ENCODE measurements around the gene AGAP5. TPM values are rescaled to one million over a fixed set of nuclear protein-coding genes. Genes with fewer than 3 reads are reported as not detected.

The AGAP5 gene
- total RNA-seq, result 0.81 and 4.0 TPM in 2 replicates

DNA sequence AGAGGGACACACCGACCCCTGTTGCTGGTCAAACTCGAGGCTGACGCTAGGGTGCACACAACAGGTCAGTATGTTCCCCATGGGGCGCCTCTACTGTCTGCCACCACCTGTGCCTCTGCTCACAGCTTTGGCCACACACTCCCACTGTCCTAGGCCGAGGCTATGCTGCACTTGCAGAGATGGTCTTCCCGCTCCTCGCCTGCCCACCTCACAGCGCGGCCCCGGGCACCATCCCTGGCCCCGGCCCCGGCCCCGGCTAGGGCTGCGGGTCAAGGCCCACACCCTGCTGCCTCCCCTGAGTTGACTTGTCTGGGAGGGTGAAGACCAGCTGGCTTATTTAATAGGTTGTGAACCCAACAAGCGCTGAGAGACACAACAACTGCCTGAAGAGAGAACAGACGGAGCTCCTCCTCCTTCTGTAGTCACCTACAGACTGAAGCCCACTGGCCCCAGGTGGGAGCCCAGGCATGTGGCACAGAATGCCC lies at the start of gene AGAP5:
Gene AGAP5 (minus strand): TSS at position 435 of the 485 bp plus-strand sequence. CDS start 354 bp downstream, at position 81.

GRCh38 chr10:73743905-73744663 lies 46.2 kb upstream of the AGAP5 start, which contains the start of gene SEC24C:
Gene SEC24C (plus strand): TSS chr10:73744372. CDS start chr10:73746833, 2,461 bp downstream.

DNA sequence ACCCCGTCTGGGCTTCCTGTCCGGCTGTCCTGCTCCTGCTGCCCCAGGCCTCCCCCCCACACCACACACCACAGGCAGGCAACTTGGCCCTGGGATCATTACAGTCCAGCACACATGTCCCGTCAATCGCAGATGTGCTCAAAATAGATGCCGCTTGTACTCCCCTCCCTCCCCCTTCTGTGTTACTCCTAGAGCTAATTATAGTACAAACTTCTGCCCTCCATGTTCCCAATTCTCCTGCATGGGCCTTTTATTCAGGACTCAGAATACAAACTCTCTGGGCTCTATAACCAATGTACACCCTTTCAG lies 42.0 kb downstream of the AGAP5 start, which contains the start of gene SYNPO2L:
Gene SYNPO2L (minus strand): TSS at position 40 of the 309 bp plus-strand sequence. CDS start 107 bp downstream, outside the sequence.

DNA sequence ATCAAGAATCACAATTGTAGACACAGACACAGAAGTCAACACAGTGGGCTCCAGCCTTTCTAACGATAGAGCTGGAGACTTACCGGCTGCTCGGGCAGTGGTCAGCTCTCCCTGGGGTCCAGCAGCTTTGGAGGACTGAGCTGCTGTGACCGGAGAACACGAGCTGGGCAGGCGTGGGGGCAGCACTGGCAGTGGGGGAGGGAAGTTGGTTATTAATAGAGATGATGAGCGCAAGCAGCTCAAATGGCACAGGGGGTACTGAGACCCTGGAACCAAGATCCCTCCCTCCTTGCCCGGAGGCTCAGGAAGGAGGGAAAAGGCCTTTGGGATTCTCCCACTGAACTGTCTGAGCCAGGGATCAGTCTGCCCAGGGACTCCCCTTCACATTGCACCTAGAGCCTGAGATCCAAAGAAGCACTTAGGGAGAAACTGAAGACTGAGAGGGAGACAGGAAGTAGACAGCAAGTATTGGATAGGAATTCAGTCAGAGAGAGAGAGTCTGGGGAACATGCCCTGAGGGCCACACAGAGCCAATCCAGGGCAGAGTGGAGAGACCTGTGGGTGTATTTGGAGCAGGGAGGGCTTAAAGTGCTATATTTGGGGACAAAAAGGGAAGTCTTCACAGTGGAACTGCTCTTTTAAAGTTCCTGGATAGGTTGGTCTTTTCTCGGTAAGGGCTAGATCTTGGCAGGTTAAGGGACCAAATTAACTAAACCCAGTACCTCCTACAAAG lies 56.4 kb downstream of the AGAP5 start, which contains the start of gene MYOZ1:
Gene MYOZ1 (minus strand): TSS at position 147 of the 733 bp plus-strand sequence. CDS start 1,457 bp downstream, outside the sequence.

Other genes starting within 250 kb of the AGAP5 start
- 10.5 and 22.8 TPM in 2 replicates for gene PPP3CB, start 202.1 kb downstream of the AGAP5 start, total RNA-seq
- 6.5 and 15.8 TPM in 2 replicates for gene USP54, start 106.8 kb downstream of the AGAP5 start, total RNA-seq
- not detected in 2 replicates for gene MYOZ1, start 56.6 kb downstream of the AGAP5 start, total RNA-seq
- gene SYNPO2L, start 42.1 kb downstream of the AGAP5 start, total RNA-seq, result under 0.01 TPM in 1 of 2 replicates, not detected in the other
- 46.6 and 115 TPM in 2 replicates for gene SEC24C, start 46.3 kb upstream of the AGAP5 start, total RNA-seq
- 19.6 and 23.0 TPM in 2 replicates for gene CHCHD1, start 83.9 kb upstream of the AGAP5 start, total RNA-seq
- gene ZSWIM8, start 87.5 kb upstream of the AGAP5 start, total RNA-seq, result 31.6 and 71.6 TPM in 2 replicates
- 5.5 and 17.4 TPM in 2 replicates for gene NDST2, start 113.5 kb upstream of the AGAP5 start, total RNA-seq
- 25.4 and 30.6 TPM in 2 replicates for gene CAMK2G, start 176.4 kb upstream of the AGAP5 start, total RNA-seq
- gene PLAU, start 213.0 kb upstream of the AGAP5 start, total RNA-seq, result 31.4 and 34.8 TPM in 2 replicates